DMS153 (cell line): ENCODE data around the gene MS4A15.

ENCODE experiments used
- DNase-seq: peaks from one replicate; lab custom pipeline; 2025; lab: John Stamatoyannopoulos, UW

The MS4A15 gene

GRCh38 chr11:60777572-60777971 is 20.9 kb downstream of the MS4A15 start:
- DNase-seq: no peak

GRCh38 chr11:60780065-60780464 is 23.4 kb downstream of the MS4A15 start:
- no peak for DNase-seq

- no peak for DNase-seq
These were observed 24.1 kb downstream of the MS4A15 start for GRCh38 chr11:60780774-60781173.

GRCh38 chr11:60781286-60781980 is 24.8 kb downstream of the MS4A15 start:
- DNase-seq: no peak

- DNase-seq: no peak
These were observed 25.3 kb downstream of the MS4A15 start for GRCh38 chr11:60781981-60782316.

GRCh38 chr11:60782393-60783140 is 25.9 kb downstream of the MS4A15 start:
- DNase-seq: no peak

- no peak for DNase-seq
These were observed 26.4 kb downstream of the MS4A15 start for GRCh38 chr11:60783141-60783484.

- DNase-seq: no peak
These were observed 27.2 kb downstream of the MS4A15 start for GRCh38 chr11:60783911-60784310.

GRCh38 chr11:60785136-60785535 is 28.5 kb downstream of the MS4A15 start, which contains the start of gene MS4A10:
Gene MS4A10, plus strand, starts transcription at chr11:60785333. Its CDS starts 5,003 bp downstream, at chr11:60790336.
- no peak for DNase-seq

- no peak for DNase-seq
These were observed 29.2 kb downstream of the MS4A15 start for GRCh38 chr11:60785806-60786361.

- DNase-seq: no peak
These were observed 30.3 kb downstream of the MS4A15 start for GRCh38 chr11:60786811-60787567.

- no peak for DNase-seq
These were observed 31.9 kb downstream of the MS4A15 start for GRCh38 chr11:60788401-60789125.

GRCh38 chr11:60790726-60791125 is 34.1 kb downstream of the MS4A15 start:
- DNase-seq: no peak

GRCh38 chr11:60791153-60791933 is 34.7 kb downstream of the MS4A15 start:
- no peak for DNase-seq

- DNase-seq: no peak
These were observed 35.9 kb downstream of the MS4A15 start for GRCh38 chr11:60792521-60792920.

GRCh38 chr11:60795291-60795690 is 38.6 kb downstream of the MS4A15 start:
- DNase-seq: no peak

- DNase-seq: no peak
These were observed 41.4 kb downstream of the MS4A15 start for GRCh38 chr11:60797846-60798630.

GRCh38 chr11:60798631-60799030 is 42.0 kb downstream of the MS4A15 start:
- no peak for DNase-seq

- no peak for DNase-seq
These were observed 44.5 kb downstream of the MS4A15 start for GRCh38 chr11:60801194-60801593.

GRCh38 chr11:60803273-60803936 is 46.7 kb downstream of the MS4A15 start:
- DNase-seq: no peak
